GM19099 (cell line): ENCODE results near the gene AP5B1.

Source experiments
- POLR2A ChIP-seq: IDR thresholded peaks from 3 replicates; pipeline ENCODE4 v1.6.1; 2011; ENCODE audit warnings: low read depth; ENCODE audit not compliant: insufficient read length; ENCODE audit errors: extremely low read depth

The AP5B1 gene

GRCh38 chr11:65781962-65782815 lies 1.4 kb upstream of the AP5B1 start:
- TF ChIP-seq POLR2A, result no peak

- TF ChIP-seq POLR2A, result no peak
Measured at GRCh38 chr11:65781152-65781961, 581 bp upstream of the AP5B1 start.

GRCh38 chr11:65779919-65780769 lies 632 bp downstream of the AP5B1 start:
- no peak for TF ChIP-seq POLR2A

GRCh38 chr11:65779669-65779918 lies 1.2 kb downstream of the AP5B1 start:
- TF ChIP-seq POLR2A, result no peak

GRCh38 chr11:65778901-65779668 lies 1.7 kb downstream of the AP5B1 start:
- no peak for TF ChIP-seq POLR2A

- no peak for TF ChIP-seq POLR2A
Measured at GRCh38 chr11:65778431-65778900, 2.3 kb downstream of the AP5B1 start.

GRCh38 chr11:65777821-65778361 lies 2.9 kb downstream of the AP5B1 start:
- no peak for TF ChIP-seq POLR2A

GRCh38 chr11:65777241-65777640 lies 3.5 kb downstream of the AP5B1 start:
- TF ChIP-seq POLR2A, result no peak

GRCh38 chr11:65776710-65777141 lies 4.0 kb downstream of the AP5B1 start:
- no peak for TF ChIP-seq POLR2A

GRCh38 chr11:65776196-65776595 lies 4.6 kb downstream of the AP5B1 start:
- no peak for TF ChIP-seq POLR2A

GRCh38 chr11:65774525-65775306 lies 6.1 kb downstream of the AP5B1 start:
- no peak for TF ChIP-seq POLR2A

- TF ChIP-seq POLR2A, result no peak
Measured at GRCh38 chr11:65773784-65774411, 6.9 kb downstream of the AP5B1 start.

GRCh38 chr11:65771589-65772112 lies 9.1 kb downstream of the AP5B1 start:
- no peak for TF ChIP-seq POLR2A
